ENCODE results near the gene RPL35.
"Not testable (repeated sequence)": the region's sequence is repeated elsewhere in the genome, so short reads cannot be mapped to it uniquely, and the experiment has no call there.

The RPL35 gene

DNA sequence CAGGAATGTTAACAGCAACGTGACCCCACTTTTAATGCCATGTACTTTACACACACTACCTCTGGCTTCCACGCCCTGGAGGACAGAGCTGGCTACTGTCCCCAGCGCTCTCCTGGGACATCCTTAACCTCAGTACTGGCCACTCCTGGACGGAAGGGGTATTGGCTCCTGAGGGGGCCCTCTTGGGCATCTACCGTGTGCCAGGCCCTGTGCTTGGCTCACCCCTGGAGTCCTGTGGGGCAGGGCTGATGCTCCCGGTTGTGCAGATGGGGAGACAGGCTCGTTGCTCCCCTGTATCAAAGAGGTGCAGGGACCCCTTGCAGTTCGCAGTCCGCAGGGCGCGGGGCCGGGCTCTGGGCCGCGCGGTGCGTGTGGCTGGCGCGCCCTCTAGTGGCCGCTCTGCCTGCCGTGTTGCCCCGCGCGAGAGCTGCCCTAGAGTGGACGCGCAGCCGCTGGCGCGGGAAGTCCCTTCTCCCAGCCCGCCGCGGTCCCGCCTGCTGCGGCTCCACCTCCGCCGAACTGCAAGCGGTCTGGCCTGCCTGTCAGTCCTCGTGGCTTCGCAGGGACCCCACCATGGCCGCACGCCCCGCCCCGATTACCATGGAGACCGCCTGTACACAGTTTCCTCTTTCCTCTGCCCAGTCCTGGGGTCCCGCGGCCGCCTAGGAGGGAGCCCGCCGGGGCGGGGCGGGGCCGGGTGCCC is 8.8 kb downstream of the RPL35 start, which contains the start of gene WDR38:
WDR38 (plus strand) TSS at position 632 of the 703 bp plus-strand sequence. CDS start 72 bp downstream, outside the sequence.
- DNase-seq (ENCODE audit: low spot score), result peak; percentile 85

DNA sequence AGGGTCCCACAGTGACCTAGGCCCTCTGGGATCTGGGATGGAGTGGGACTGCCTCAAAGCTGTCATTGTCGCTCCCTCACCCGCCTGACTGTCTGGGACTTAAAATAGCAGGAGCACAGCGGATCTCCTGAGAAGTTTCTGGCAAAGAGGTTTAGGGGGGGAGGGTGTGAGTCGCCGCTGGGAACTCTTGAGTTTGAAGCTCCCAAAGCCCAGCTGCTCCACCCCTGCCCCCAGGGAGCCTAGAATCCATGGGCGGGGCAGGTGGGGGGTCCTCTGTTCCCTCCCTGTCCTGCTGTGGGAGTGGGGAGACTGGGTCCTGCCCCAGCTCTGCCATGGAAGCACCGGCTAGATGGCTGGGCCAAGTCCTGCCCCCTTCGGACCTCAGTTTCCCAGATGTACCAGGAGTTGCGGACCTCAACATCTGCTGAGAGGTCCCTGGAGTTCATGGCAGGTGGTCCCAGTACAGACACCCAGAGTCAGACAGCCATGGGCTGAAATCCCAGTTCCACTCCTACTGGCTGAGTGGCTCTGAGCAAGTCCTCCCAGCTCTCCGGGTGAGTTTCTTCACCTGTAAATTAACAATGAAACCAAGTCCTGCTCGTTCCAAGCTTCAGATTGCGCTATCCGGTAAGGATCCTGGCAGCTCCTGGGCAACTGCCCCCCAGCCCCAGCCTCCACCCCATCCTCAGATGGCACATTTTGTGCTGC is 9.5 kb downstream of the RPL35 start:
- no peak for DNase-seq (ENCODE audit: low spot score)

DNA sequence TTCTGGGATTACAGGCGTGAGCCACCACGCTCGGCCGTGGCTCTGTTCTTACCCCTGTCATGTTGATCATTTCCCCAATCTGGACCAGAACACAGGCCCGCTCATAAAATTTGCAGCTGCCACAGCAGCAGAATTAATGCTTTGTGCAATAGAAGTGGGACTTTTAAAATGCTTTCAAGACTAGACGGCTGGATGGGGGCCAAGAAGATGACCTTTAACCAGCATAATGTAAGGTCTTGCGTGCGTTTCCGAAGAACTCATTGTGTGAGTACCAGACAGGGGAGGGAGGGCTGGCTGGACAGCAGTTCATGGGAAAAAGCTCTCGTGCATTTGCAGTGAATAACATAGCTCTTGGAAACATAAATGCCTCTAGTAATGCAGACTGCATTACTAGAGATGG is 12.0 kb downstream of the RPL35 start:
- peak; percentile 35 for DNase-seq (ENCODE audit: low spot score)

DNA sequence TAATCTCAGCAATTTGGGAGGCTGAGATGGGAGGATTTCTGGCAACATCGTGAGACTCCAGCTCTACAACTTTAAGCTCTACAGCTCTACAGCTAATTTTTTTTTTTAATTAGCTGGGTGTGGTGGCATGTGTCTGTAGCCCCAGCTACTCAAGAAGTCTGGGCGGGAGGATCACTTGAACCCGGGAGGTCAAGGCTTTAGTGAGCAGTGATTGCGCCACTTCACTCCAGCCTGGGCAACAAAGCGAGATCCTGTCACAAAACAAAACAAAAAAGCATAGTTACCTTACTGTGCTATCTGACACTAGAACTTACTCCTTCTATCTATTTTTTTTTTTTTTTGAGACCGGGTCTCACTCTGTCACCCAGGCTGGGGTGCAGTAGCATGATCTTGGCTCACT is 14.8 kb downstream of the RPL35 start:
- no peak for DNase-seq (ENCODE audit: low spot score)

DNA sequence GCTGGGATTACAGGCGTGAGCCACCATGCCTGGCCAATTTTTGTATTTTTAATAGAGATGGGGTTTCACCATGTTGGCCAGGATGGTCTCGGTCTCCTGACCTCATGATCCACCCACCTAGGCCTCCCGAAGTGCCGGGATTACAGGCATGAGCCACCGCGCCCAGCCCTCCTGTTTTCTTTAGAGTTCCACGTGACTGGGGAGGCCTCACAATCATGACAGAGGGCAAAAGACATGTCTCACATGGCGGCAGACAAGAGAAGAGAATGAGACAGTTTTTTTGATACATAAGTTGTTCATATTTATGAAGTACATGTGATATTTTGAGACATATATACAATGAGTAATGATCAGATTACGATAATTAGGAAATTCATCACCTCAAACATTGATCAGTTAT is 15.3 kb downstream of the RPL35 start:
- not testable (repeated sequence) for DNase-seq (ENCODE audit: low spot score)

DNA sequence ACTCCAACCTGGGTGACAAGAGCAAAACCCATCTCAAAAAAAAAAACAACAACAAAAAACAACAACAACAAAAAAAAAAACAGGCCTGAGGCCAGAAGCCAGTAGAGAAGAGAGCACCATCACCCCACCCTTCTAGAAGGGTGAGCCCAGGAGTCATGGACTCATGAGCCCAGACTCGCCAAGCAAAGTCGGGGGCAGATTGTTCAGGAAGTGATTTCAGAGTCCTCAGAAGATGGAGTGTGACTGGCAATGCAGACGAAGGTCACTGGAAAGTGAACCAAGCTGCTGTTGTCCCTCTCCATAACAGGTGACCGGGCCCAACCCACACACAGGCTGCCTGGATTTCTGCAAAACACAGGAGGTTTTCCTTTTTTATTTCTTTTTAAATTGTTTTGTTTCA is 17.5 kb downstream of the RPL35 start:
- DNase-seq (ENCODE audit: low spot score), result no peak

DNA sequence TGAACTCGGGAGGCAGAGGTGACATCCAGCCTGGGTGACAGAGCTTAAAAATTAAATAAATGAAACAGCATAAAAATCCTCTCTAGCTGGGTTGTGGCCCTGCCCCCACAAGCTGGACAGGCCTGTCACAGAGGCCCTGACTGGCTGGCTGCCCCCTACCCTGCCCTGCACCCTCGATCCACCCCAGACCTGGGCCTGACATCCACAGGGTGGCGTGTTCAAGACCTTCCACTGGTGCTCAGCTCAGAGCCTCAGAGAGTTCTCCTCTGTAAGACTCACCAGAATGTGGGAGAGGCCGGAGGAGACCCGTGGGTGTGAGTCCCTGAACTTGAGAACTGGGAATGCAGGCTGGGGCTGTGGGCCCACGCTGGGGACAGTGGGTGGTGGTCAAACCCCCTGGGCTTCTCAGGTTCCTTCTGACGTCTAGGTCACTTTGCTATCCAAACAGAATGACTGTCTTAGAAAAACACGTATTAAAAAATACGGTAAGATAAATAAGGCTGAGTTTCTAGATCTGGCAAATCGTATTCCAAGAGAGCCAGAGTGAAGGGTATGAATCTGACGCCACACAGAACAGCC is 18.2 kb downstream of the RPL35 start:
- no peak for DNase-seq (ENCODE audit: low spot score)

DNA sequence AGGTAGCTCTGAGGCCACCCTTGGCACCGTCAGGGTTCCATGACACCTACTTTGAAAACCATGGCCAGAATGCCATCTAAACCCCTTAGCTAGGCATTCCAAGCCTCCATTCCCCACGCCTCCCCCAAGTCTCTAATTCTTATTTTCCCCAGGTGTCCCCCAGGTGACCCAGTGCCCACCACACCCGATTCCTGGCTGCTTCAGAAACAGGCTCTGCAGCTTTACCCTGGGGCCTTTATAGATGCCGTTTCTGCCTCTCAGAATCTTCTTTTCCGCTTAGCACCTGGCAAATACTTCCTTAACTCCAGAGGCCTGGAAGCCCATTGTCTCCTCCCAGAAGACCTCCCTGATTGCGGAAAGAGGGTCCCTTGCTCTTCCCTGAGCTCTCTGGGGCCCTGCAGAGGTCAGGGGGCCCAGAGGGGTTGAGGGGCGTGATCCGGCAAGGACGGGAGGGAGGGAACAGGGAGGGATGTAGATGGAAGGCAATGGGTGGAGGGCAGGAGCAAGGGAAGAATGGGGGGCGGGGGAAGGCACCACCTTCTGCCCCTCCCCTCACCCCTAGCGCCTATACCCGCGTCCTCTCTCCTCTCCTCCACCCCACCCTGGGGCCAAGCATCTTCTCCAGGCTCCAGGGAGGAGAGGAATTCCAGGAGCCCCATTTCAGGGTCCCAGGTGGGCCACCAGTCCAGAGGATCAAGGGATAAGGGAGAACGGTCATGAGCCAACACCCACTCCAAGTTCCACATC is 20.5 kb downstream of the RPL35 start:
- DNase-seq (ENCODE audit: low spot score), result no peak

DNA sequence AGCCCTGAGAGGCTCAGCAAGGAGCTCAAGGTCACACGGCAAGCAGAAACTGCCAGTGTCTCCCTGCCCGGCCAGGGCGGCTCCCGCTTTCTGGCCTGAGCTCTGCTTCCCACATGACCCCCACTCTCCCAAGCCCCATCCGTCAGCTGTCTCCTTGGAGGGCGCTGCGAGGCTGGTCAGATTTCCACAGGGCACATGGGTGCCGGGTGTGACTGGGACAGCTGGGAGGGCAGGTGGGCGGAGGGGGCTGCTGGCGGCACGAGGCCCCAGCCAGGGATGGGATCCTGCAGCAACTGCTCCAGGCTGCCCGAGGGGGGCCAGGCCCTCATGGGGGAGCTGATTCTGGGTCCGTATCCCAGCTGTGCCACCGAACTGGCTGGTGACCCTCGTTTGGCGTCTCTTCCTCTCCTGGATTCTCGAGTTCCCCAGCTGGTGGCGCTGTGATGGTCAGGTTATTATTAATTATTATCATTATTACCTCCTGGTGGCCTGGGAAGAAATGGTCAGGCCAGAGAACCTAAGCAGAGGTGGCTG is 21.4 kb downstream of the RPL35 start:
- no peak for DNase-seq (ENCODE audit: low spot score)

DNA sequence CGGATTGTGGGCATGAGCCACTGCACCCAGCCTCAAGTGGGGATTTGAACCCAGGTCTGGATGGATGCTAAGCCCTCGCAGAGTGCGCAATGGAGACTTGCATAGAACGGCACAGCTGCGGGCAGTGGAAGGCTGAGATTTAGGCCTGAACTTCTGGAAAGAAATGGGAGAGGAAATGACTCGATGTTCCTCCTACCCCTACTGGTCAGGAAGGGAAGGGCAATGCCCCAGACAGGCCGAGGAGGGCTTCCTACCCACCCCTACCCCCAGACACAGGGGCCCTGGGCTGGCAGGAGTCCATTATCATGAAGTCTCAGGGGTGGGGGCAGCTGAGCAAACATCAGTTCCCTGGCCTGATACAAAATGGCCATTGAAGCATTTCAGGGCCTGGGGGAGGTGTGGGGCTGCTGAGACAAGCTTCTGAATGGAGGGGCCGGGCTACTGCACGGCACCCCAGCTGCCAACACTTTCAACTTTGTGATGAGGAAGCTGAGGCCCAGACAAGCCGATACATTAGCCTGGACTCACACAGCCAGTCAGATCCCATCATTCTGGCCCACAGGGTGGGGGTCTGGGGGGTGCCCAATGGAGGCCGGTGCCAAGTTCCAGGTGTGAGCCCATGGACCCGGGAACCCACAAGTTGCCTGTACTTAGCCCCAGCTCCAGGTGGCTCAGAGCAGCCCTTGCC is 22.0 kb downstream of the RPL35 start:
- peak; percentile 15 for DNase-seq (ENCODE audit: low spot score)

DNA sequence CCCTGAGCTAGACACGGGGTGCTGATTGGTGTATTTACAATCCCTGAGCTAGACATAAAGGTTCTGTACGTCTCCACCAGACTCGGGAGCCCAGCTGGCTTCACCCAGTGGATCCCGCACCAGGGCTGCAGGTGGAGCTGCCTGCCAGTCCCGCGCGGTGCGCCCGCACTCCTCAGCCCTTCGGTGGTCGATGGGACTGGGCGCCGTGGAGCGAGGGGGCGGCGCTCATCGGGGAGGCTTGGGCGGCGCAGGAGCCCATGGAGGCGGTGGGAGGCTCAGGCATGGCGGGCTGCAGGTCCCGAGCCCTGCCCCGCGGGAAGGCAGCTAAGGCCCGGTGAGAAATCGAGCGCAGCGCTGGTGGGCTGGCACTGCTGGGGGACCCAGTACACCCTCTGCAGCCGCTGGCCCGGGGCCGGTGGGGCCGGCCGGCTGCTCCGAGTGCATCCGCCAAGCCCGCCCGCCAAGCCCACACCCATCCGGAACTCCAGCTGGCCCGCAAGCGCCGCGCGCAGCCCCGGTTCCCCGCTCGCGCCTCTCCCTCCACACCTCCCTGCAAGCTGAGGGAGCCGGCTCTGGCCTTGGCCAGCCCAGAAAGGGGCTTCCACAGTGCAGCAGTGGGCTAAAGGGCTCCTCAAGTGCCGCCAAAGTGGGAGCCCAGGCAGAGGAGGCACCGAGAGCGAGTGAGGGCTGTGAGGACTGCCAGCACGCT is 23.0 kb downstream of the RPL35 start:
- DNase-seq (ENCODE audit: low spot score), result not testable (repeated sequence)

DNA sequence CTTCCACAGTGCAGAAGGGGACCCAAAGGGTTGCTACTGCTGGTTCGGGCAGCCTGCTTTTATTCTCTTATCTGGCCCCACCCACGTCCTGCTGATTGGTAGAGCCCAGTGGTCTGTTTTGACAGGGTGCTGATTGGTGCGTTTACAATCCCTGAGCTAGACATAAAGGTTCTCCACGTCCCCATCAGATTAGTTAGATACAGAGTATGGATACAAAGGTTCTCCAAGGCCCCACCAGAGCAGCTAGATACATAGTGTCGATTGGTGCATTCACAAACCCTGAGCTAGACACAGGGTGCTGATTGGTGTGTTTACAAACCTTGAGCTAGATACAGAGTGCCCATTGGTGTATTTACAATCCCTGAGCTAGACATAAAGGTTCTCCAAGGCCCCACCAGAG is 23.6 kb downstream of the RPL35 start:
- not testable (repeated sequence) for DNase-seq (ENCODE audit: low spot score)

DNA sequence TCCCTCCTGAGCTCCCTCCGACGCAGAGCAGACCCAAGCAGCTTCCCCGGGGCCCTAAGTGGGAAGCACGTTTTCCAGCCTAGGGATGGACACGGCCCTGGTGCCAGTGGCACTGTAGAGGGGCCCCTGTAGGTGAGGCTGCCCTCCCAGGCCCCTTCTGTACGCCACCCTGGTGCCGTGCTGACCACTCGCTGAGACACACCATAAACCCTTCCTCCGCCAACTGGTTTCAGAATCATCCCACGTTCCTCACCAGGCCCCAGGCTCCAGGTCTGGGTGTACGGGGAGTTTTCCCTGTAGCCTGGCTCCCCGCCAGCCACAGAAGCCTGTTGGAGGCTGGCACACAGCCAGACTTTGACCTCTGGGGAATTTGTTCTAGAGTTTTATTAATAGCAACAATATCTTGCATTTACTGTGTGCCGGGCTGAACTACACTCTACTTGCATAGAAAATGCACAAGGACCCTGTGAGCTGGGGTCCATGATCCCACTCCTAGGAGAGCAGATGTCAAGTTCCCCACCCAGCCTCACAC is 26.7 kb downstream of the RPL35 start:
- peak; percentile 86 for DNase-seq (ENCODE audit: low spot score)

DNA sequence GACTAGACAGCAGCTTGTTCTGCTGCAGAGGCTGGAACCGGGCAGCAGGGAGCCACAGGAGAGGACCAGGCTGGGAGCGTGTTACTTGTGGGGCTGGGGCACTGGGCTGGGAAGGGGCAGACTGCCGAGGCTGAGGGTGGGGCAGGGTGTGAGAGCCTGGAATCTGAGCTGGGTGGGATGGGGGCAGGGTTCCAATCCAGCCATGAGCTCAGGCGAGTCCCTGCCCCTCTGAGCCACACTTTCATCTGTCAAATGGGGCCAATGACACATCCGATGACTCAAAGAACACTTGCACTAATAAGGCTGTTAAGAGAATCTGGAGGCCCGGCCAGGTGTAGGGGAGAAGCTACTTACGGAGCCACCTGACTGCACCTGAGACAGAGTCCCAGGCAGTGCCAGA is 27.2 kb downstream of the RPL35 start:
- peak; percentile 94 for DNase-seq (ENCODE audit: low spot score)

DNA sequence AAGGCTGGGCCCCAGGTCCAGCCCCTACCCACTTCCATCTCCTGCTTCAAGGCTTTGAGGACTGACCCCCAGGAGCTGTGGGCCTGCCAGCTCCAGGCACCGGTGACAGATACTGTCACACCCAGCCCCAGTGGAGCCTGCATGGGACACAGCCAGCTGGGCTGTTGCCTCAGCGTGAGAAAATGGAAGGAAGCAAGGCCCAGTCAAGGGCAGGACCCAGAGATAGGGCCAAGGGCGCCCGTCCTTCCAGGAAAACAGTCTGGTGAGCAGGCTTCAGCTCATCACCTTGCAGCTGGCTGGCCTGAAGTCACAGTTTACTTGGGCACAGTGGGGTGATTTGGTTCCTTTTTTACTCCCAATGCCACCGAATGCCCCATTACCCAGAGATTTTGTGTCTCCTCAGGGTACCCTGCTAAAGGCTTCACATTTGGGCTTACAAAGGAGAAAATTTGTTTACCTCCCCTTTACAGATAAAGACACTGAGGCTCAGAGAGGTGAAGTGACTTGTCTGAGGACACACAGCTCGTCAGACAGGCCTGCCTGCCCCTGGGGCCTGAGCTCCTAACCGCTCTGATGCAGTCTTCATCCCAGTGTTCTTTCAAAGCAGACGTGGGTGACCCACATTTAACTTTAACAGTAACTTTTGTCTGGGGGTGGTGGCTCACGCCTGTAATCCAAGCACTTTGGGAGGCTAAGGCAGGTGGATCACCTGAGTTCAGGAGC is 30.0 kb downstream of the RPL35 start:
- DNase-seq (ENCODE audit: low spot score), result no peak

DNA sequence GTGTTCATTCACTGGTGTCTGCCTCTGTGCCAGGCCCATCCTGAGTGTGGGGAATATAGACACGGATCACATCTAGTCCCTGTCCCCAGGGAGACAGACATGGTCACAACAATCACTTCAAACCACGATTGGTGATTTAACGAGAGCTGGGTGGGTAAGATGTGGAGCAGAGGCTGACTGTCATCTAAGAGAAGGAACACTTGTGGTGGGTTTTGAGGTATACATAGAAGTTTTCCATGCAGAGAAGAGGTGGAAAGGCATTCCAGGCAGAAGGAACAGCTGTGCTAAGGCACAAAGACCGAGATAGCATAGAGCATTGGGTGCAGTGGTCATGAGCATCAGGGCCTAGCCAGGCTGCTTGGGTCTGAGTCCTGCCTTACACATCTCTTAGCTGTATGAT is 31.2 kb downstream of the RPL35 start:
- no peak for DNase-seq (ENCODE audit: low spot score)

DNA sequence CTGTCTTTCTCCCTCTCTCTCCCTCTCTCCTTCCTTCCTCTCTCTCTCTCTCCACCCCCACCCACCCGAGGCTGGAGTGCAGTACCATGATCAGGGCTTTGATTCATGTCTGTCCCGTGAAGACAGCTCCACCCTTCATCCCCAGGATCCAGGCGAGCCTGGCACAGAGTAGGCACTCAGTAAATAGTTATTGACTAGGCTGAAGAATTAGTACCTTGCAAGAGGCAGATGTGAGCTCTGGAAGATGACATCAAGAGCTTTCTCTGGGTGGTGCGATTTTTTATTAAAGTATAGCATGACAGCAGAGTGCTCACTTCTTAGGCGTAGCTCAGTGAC is 32.5 kb downstream of the RPL35 start:
- DNase-seq (ENCODE audit: low spot score), result no peak

DNA sequence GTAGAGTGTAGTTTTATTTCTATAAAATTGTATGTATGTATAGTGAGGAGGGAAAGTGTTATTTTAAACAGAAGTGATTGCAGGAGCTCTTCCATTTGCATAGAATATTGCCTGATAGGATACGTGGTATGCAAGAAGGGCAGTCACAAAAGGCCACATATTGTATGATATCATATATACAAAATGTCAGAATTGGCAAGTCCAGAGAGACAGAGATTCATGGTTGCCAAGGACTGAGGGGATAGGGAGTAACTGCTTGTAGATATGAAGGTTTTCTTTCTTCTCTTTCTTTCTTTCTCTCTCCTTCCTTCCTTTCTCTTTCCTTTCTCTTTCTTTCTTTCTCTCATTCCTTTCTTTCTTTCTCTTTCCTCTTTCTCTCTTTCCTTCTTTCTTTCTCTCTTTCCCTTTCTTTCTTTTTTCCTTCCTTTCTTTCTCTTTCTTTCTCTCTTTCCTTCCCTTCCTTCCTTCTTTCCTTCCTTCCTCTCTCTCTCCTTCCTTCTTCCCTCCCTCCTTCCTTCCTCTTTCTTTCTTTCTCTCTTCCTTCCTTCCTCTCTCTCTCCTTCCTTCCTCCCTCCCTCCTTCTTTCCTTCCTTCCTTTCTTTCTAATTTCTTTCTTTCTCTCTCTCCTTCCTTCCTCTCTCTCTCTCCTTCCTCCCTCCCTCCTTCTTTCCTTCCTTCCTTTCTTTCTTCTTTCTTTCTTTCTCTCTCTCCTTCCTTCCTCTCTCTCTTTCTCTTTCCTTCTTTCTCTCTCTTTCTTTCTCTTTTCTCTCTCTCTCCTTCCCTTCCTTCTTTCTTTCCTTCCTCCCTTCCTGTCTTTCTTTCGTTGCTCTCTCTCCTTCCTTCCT is 33.0 kb downstream of the RPL35 start:
- no peak for DNase-seq (ENCODE audit: low spot score)

Measured in kidney tubule cell (primary cell).